Sigmoid colon (tissue), 4 donors: Measurements from ENCODE around the gene CYBRD1.

Source experiments
- EP300 ChIP-seq, 4 donors: sonication (generic); formaldehyde crosslinking; IDR thresholded peaks; one replicate each; pipeline ENCODE4 v1.6.1; 2017; ENCODE audit warnings: antibody characterized with exemption in 4 of 4
- POLR2A ChIP-seq, 2 donors: fragments of 450-650 bp; IDR thresholded peaks; one replicate each; pipeline ENCODE4 v1.6.1; 2016; ENCODE audit warnings: antibody characterized with exemption in 2 of 2, mild to moderate bottlenecking in 2 of 2, moderate library complexity in 2 of 2
- POLR2AphosphoS5 ChIP-seq, 4 donors: sonication (generic); formaldehyde crosslinking; IDR thresholded peaks; one replicate each; pipeline ENCODE4 v1.6.1; 2017; ENCODE audit warnings: antibody characterized with exemption in 4 of 4
- TF ChIP-seq, protein P1 (sequence below), 4 experiments: fragments of 450-650 bp in 3 of 4; fragments of 200-600 bp in 1 of 4; IDR thresholded peaks; one replicate each; pipeline ENCODE4 v1.5.1; 2016 to 2019; ENCODE audit warnings: antibody characterized with exemption in 4 of 4, mild to moderate bottlenecking in 3 of 4, moderate library complexity in 2 of 4

GRCh38 chr2:171482877-171483276, 39.4 kb upstream of the CYBRD1 start:
- TF ChIP-seq, protein P1, sequence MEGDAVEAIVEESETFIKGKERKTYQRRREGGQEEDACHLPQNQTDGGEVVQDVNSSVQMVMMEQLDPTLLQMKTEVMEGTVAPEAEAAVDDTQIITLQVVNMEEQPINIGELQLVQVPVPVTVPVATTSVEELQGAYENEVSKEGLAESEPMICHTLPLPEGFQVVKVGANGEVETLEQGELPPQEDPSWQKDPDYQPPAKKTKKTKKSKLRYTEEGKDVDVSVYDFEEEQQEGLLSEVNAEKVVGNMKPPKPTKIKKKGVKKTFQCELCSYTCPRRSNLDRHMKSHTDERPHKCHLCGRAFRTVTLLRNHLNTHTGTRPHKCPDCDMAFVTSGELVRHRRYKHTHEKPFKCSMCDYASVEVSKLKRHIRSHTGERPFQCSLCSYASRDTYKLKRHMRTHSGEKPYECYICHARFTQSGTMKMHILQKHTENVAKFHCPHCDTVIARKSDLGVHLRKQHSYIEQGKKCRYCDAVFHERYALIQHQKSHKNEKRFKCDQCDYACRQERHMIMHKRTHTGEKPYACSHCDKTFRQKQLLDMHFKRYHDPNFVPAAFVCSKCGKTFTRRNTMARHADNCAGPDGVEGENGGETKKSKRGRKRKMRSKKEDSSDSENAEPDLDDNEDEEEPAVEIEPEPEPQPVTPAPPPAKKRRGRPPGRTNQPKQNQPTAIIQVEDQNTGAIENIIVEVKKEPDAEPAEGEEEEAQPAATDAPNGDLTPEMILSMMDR (IDR thresholded peaks at IDR 0.05): no peak
- TF ChIP-seq POLR2A (IDR thresholded peaks at IDR 0.05) (no peak), EP300 (IDR thresholded peaks at IDR 0.05) (no peak), POLR2AphosphoS5 (IDR thresholded peaks at IDR 0.05) (no peak)
